HepG2 (cell line): ENCODE measurements around the gene TIAM2. TPM values are rescaled to one million over a fixed set of nuclear protein-coding genes. Genes with fewer than 3 reads are reported as not detected.

Experiments
- ATAC-seq: fragments of 200-7000 bp; cut with Tn5 transposase; 3 replicates; pipeline ENCODE4 v1.9.1; 2020; ENCODE audit warnings: mild to moderate bottlenecking, moderate library complexity
- BruUV-seq: library from RNA; stranded (reverse); fragments of 400-500 nt; replicated peaks from 2 replicates; lab custom pipeline; 2021; lab: Mats Ljungman, UMichigan
- CTCF ChIA-PET: fragments of 300-600 bp; formaldehyde crosslinking; extraction: SDS; loops from one replicate; lab custom pipeline; 2021; ENCODE audit warnings: low total read pairs, inconsistent platforms, low intra/inter-chr PET ratio; lab: Yijun Ruan, JAX
- POLR2A ChIA-PET: fragments of 350-600 bp; sonication (Branson Sonifier 250); formaldehyde crosslinking; loops from one replicate; lab custom pipeline; 2020; ENCODE audit warnings: antibody characterized with exemption, inconsistent platforms; lab: Yijun Ruan, JAX
- DNase-seq: peaks from one replicate; pipeline ENCODE4 v3.0.0-alpha.2; 2015; ENCODE audit warnings: low spot score
- FAIRE-seq: peaks from 3 replicates; lab custom pipeline; 2011; peaks lifted over from hg19 to GRCh38; lab: Jason Lieb, UNC
- H2AFZ ChIP-seq: one replicate; pipeline ENCODE4 v1.6.1; 2011; ENCODE audit warnings: low read length, inconsistent platforms
- H3K27ac ChIP-seq: fragments of 300-600 bp; 3 replicates; pipeline ENCODE4 v1.8.0; 2011; ENCODE audit warnings: mixed run types, mild to moderate bottlenecking, mixed read lengths, low read length, inconsistent platforms; ENCODE audit not compliant: insufficient read depth; ENCODE audit errors: extremely low read length
- H3K27me3 ChIP-seq, 2 experiments: fragments of 200-600 bp in 1 of 2; 2 replicates in 1 of 2; 3 replicates in 1 of 2; pipeline versions ENCODE4 v1.6.0 to v1.8.0; 2011; ENCODE audit warnings: low read length in 2 of 2, mild to moderate bottlenecking in 2 of 2, moderate library complexity in 2 of 2, inconsistent platforms in 1 of 2; ENCODE audit not compliant: insufficient read depth in 2 of 2, control insufficient read depth in 1 of 2
- H3K36me3 ChIP-seq, 2 experiments: fragments of 200-600 bp in 1 of 2; replicated peaks in 1 of 2; 2 replicates in 1 of 2; 3 replicates in 1 of 2; pipeline versions ENCODE4 v1.5.1 to v1.8.0; 2011; ENCODE audit warnings: low read length in 2 of 2, inconsistent platforms in 1 of 2; ENCODE audit not compliant: insufficient read depth in 2 of 2, control insufficient read depth in 1 of 2
- H3K4me1 ChIP-seq: 2 replicates; pipeline ENCODE4 v1.5.1; 2012; ENCODE audit warnings: low read length, inconsistent platforms; ENCODE audit not compliant: insufficient read depth
- H3K4me2 ChIP-seq: 2 replicates; pipeline ENCODE4 v1.6.0; 2011; ENCODE audit warnings: low read depth, low read length, inconsistent platforms
- H3K4me3 ChIP-seq, 3 experiments: fragments of 200-600 bp in 1 of 3; sonication (generic), shearing (Covaris generic) in 1 of 3; replicated peaks in 1 of 3; 2 replicates each; pipeline ENCODE4 v1.5.1; 2011 to 2016; ENCODE audit warnings: low read length in 3 of 3, inconsistent platforms in 2 of 3, low read depth in 2 of 3, mild to moderate bottlenecking in 2 of 3, control low read depth in 1 of 3, mixed read lengths in 1 of 3; ENCODE audit not compliant: insufficient read depth in 1 of 3
- H3K79me2 ChIP-seq: one replicate; pipeline ENCODE4 v1.6.1; 2011; ENCODE audit warnings: low read length, inconsistent platforms; ENCODE audit not compliant: insufficient read depth
- H3K9ac ChIP-seq: 2 replicates; pipeline ENCODE4 v1.6.0; 2011; ENCODE audit warnings: mild to moderate bottlenecking, low read depth, low read length, inconsistent platforms; ENCODE audit not compliant: insufficient read depth
- H3K9me3 ChIP-seq: 2 replicates; pipeline ENCODE4 v1.5.1; 2012; ENCODE audit warnings: mild to moderate bottlenecking, low read length
- H4K20me1 ChIP-seq: 2 replicates; pipeline ENCODE4 v1.6.0; 2011; ENCODE audit warnings: inconsistent platforms, mild to moderate bottlenecking, low read length, moderate library complexity; ENCODE audit not compliant: insufficient read depth
- CC2D1A ChIP-seq: sonication (generic); formaldehyde crosslinking; IDR thresholded peaks from 2 replicates; pipeline ENCODE4 v1.8.1; 2023; ENCODE audit warnings: mild to moderate bottlenecking, missing genetic modification reagents
- HHEX ChIP-seq: IDR thresholded peaks from 2 replicates; pipeline ENCODE4 v1.6.1; 2016; ENCODE audit warnings: control low read depth
- JDP2 ChIP-seq: sonication (generic); formaldehyde crosslinking; IDR thresholded peaks from 2 replicates; pipeline ENCODE4 v1.8.1; 2022; ENCODE audit warnings: missing genetic modification reagents, borderline replicate concordance
- MED8 ChIP-seq: sonication (generic); formaldehyde crosslinking; IDR thresholded peaks from 2 replicates; pipeline ENCODE4 v1.8.1; 2023; ENCODE audit warnings: mild to moderate bottlenecking, missing genetic modification reagents; ENCODE audit not compliant: insufficient replicate concordance
- MIER3 ChIP-seq: IDR thresholded peaks from 2 replicates; pipeline ENCODE4 v1.6.1; 2016; ENCODE audit warnings: missing compliant biosample characterization, borderline replicate concordance
- NR1H2 ChIP-seq: sonication (generic); formaldehyde crosslinking; IDR thresholded peaks from 2 replicates; pipeline ENCODE4 v1.8.1; 2022; ENCODE audit warnings: low read depth, missing genetic modification reagents, borderline replicate concordance
- PBX3 ChIP-seq: sonication (generic); formaldehyde crosslinking; IDR thresholded peaks from 2 replicates; pipeline ENCODE4 v1.8.1; 2023; ENCODE audit warnings: missing genetic modification reagents, inconsistent platforms, borderline replicate concordance
- RBFOX2 ChIP-seq: fragments of 200-400 bp; formaldehyde crosslinking; IDR thresholded peaks from 2 replicates; pipeline ENCODE4 v1.6.1; 2017; ENCODE audit warnings: low read depth, mild to moderate bottlenecking, low read length
- SMC3 ChIP-seq: IDR thresholded peaks from 2 replicates; pipeline ENCODE4 v1.6.1; 2011; ENCODE audit warnings: low read length, improper control_type of control experiment
- ZBTB44 ChIP-seq: sonication (generic); formaldehyde crosslinking; IDR thresholded peaks from 2 replicates; pipeline ENCODE4 v1.4.0; 2020; ENCODE audit warnings: missing genetic modification reagents
- ZFP36L1 ChIP-seq: sonication (generic); formaldehyde crosslinking; IDR thresholded peaks from 2 replicates; pipeline ENCODE4 v1.8.0; 2022; ENCODE audit warnings: mild to moderate bottlenecking, missing genetic modification reagents, moderate library complexity
- ZNF460 ChIP-seq: sonication (generic); formaldehyde crosslinking; IDR thresholded peaks from 2 replicates; pipeline ENCODE4 v1.5.1; 2020; ENCODE audit warnings: missing genetic modification reagents, mild to moderate bottlenecking, borderline replicate concordance
- ZNF768 ChIP-seq: sonication (generic); formaldehyde crosslinking; IDR thresholded peaks from 2 replicates; pipeline ENCODE4 v1.4.0; 2020; ENCODE audit warnings: missing genetic modification reagents
- WGBS: methylation state at CpG from one replicate; pipeline ENCODE4 v1.1.6; 2017; ENCODE audit warnings: low lambda C conversion rate; 5-methylcytosine and 5-hydroxymethylcytosine counted together
- in situ Hi-C: cut with HindIII; loops from 2 replicates; pipeline ENCODE4 v1.10.0; 2017; ENCODE audit warnings: low pct_unique_long_range_greater_than_20kb; ENCODE audit not compliant: extremely low pct_ligation_motif_present
- intact Hi-C: fragments of 100-400 bp; cut with micrococcal nuclease; formaldehyde crosslinking; loops from one replicate; pipeline ENCODE4 v1.10.0; 2022; ENCODE audit not compliant: unreplicated experiment
- polyA plus RNA-seq, 8 experiments: library from polyadenylated mRNA; depleted of rRNA in 3 of 8; stranded (reverse) in 7 of 8; unstranded in 1 of 8; fragments of >200 nt; fragmentation: Illumina TruSeq in 4 of 8; extraction: Trizol in 4 of 8; gene quantifications; 2 replicates each; pipeline versions ENCODE4 v1.2.1 to v1.2.3, GENCODE V29; 2011 to 2016; ENCODE audit warnings: low read depth in 4 of 8, missing spikeins in 1 of 8, mixed read lengths in 1 of 8; ENCODE audit not compliant: insufficient read depth in 1 of 8
- total RNA-seq, 5 experiments: library from RNA; depleted of rRNA; stranded (reverse); fragments of >200 nt; fragmentation: Illumina TruSeq; extraction: Trizol; gene quantifications; 2 replicates each; pipeline ENCODE4 v1.2.3, GENCODE V29; 2016; ENCODE audit warnings: low read depth in 1 of 5
- TF ChIP-seq, protein P1 (sequence below): sonication (generic); formaldehyde crosslinking; IDR thresholded peaks from 2 replicates; pipeline ENCODE4 v1.4.0; 2020; ENCODE audit warnings: missing genetic modification reagents
- TF ChIP-seq, protein P2 (sequence below): sonication (generic); formaldehyde crosslinking; IDR thresholded peaks from 2 replicates; pipeline ENCODE4 v1.5.1; 2020; ENCODE audit warnings: missing genetic modification reagents, mild to moderate bottlenecking, borderline replicate concordance

TIAM2 gene
- total and polyA plus RNA-seq, 2 of the 13 experiments (the other 11 are each of a cell fraction or from before 2014, with no cell fraction given) = 4.1 to 4.5 TPM

GRCh38 chr6:155001934-155002333 is 6.8 kb downstream of the TIAM2 start (continued):
- TF ChIP-seq ZBTB44 (no peak), ZFP36L1 (CRISPR knock-in tag) (no peak), MIER3 (CRISPR knock-in tag) (no peak)

- H3K36me3 ChIP-seq = no peaks in the 10 kb centered on the region
- intact Hi-C loops (loop anchor here (2.0 kb wide), 1 partner anchor 75 kb away; no protein-coding TSS in a partner anchor), in situ Hi-C loops (no loop called here)
- no peak overlapping the region for H3K4me2 ChIP-seq
- WGBS = 32% methylated on average over 7 of the region's 7 CpGs
- DNase-seq (no peak), ATAC-seq (peak; percentile 21; the same call in 2 of the 3 replicates), FAIRE-seq (no peak)
- peaks cover 37% of the 10 kb centered on the region for H3K4me1 ChIP-seq
- H3K9ac ChIP-seq = no peak overlapping the region
- H3K9me3 ChIP-seq = no peaks in the 10 kb centered on the region
- BruUV-seq = no TSS peak
- ChIA-PET POLR2A (no interaction called here), CTCF (no interaction called here)
- no peak overlapping the region for H3K4me3 ChIP-seq
- TF ChIP-seq MED8 (CRISPR knock-in tag) (no peak), CC2D1A (CRISPR knock-in tag) (no peak), SMC3 (no peak), HHEX (CRISPR knock-in tag) (no peak), PBX3 (CRISPR knock-in tag) (no peak), NR1H2 (CRISPR knock-in tag) (no peak), JDP2 (CRISPR knock-in tag) (no peak), ZNF768 (CRISPR knock-in tag) (no peak), ZNF460 (CRISPR knock-in tag) (no peak), RBFOX2 (no peak)
- TF ChIP-seq, protein P1, sequence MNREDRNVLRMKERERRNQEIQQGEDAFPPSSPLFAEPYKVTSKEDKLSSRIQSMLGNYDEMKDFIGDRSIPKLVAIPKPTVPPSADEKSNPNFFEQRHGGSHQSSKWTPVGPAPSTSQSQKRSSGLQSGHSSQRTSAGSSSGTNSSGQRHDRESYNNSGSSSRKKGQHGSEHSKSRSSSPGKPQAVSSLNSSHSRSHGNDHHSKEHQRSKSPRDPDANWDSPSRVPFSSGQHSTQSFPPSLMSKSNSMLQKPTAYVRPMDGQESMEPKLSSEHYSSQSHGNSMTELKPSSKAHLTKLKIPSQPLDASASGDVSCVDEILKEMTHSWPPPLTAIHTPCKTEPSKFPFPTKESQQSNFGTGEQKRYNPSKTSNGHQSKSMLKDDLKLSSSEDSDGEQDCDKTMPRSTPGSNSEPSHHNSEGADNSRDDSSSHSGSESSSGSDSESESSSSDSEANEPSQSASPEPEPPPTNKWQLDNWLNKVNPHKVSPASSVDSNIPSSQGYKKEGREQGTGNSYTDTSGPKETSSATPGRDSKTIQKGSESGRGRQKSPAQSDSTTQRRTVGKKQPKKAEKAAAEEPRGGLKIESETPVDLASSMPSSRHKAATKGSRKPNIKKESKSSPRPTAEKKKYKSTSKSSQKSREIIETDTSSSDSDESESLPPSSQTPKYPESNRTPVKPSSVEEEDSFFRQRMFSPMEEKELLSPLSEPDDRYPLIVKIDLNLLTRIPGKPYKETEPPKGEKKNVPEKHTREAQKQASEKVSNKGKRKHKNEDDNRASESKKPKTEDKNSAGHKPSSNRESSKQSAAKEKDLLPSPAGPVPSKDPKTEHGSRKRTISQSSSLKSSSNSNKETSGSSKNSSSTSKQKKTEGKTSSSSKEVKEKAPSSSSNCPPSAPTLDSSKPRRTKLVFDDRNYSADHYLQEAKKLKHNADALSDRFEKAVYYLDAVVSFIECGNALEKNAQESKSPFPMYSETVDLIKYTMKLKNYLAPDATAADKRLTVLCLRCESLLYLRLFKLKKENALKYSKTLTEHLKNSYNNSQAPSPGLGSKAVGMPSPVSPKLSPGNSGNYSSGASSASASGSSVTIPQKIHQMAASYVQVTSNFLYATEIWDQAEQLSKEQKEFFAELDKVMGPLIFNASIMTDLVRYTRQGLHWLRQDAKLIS (CRISPR knock-in tag) = no peak
- TF ChIP-seq, protein P2, sequence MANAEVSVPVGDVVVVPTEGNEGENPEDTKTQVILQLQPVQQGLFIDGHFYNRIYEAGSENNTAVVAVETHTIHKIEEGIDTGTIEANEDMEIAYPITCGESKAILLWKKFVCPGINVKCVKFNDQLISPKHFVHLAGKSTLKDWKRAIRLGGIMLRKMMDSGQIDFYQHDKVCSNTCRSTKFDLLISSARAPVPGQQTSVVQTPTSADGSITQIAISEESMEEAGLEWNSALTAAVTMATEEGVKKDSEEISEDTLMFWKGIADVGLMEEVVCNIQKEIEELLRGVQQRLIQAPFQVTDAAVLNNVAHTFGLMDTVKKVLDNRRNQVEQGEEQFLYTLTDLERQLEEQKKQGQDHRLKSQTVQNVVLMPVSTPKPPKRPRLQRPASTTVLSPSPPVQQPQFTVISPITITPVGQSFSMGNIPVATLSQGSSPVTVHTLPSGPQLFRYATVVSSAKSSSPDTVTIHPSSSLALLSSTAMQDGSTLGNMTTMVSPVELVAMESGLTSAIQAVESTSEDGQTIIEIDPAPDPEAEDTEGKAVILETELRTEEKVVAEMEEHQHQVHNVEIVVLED (CRISPR knock-in tag) = no peak
- H3K79me2 ChIP-seq = no peaks in the 10 kb centered on the region
- no peaks in the 10 kb centered on the region for H3K27me3 ChIP-seq
- no peak overlapping the region for H3K27ac ChIP-seq
- H4K20me1 ChIP-seq = no peaks in the 10 kb centered on the region
- H2AFZ ChIP-seq = no peak overlapping the region
These were observed 8.4 kb downstream of the TIAM2 start for GRCh38 chr6:155003476-155003875.
